Endothelial cell of umbilical vein (primary cell): ENCODE data around the gene THEM5. TPM values are rescaled to one million over a fixed set of nuclear protein-coding genes. Genes with fewer than 3 reads are reported as not detected.

Experiments
- BruUV-seq: library from RNA; stranded (reverse); fragments of 400-500 nt; replicated peaks from 2 replicates; lab custom pipeline; 2021; lab: Mats Ljungman, UMichigan
- CTCF ChIA-PET: fragments of 300-600, 350-600 bp; sonication (Branson Sonifier 250); formaldehyde crosslinking; loops from one replicate; lab custom pipeline; 2021; ENCODE audit warnings: antibody characterized with exemption, inconsistent platforms; lab: Charles Lee
- POLR2A ChIA-PET: fragments of 300-600, 350-600 bp; sonication (Branson Sonifier 250); formaldehyde crosslinking; loops from one replicate; lab custom pipeline; 2021; ENCODE audit warnings: antibody characterized with exemption, inconsistent platforms; lab: Charles Lee
- DNase-seq: peaks from one replicate; pipeline ENCODE4 v3.0.0-alpha.2; 2011; ENCODE audit warnings: low read depth, low spot score
- FAIRE-seq: peaks from 2 replicates; lab custom pipeline; 2011; peaks lifted over from hg19 to GRCh38; lab: Jason Lieb, UNC
- H2AFZ ChIP-seq: 2 replicates; pipeline ENCODE4 v1.6.0; 2012; ENCODE audit warnings: low read depth, low read length, control low read depth, inconsistent platforms
- H3K27ac ChIP-seq: 2 replicates; pipeline ENCODE4 v1.5.1; 2011; ENCODE audit warnings: low read depth, mild to moderate bottlenecking, control low read depth, low read length, moderate library complexity; ENCODE audit not compliant: insufficient read depth
- H3K27me3 ChIP-seq, 2 experiments: 2 replicates each; pipeline versions ENCODE4 v1.6.0 to v1.6.1; 2011; ENCODE audit warnings: low read length in 2 of 2, mixed read lengths in 1 of 2; ENCODE audit not compliant: control insufficient read depth in 2 of 2, insufficient read depth in 2 of 2
- H3K36me3 ChIP-seq, 2 experiments: 2 replicates in 1 of 2; 3 replicates in 1 of 2; pipeline ENCODE4 v1.5.1; 2011; ENCODE audit warnings: low read length in 2 of 2, mild to moderate bottlenecking in 1 of 2, moderate library complexity in 1 of 2; ENCODE audit not compliant: control insufficient read depth in 2 of 2, insufficient read depth in 2 of 2; ENCODE audit errors: extremely low read depth in 1 of 2
- H3K4me1 ChIP-seq: 3 replicates; pipeline ENCODE4 v1.5.1; 2011; ENCODE audit warnings: mild to moderate bottlenecking, low read length; ENCODE audit not compliant: control insufficient read depth, insufficient read depth; ENCODE audit errors: extremely low read depth
- H3K4me2 ChIP-seq: 2 replicates; pipeline ENCODE4 v1.6.1; 2011; ENCODE audit warnings: low read length, control low read depth, mixed read lengths; ENCODE audit not compliant: insufficient read depth
- H3K4me3 ChIP-seq, 3 experiments: fragments of 200-600 bp in 1 of 3; sonication (generic), shearing (Covaris generic) in 1 of 3; replicated peaks in 1 of 3; 2 replicates each; pipeline ENCODE4 v1.5.1; 2011 to 2016; ENCODE audit warnings: control low read depth in 3 of 3, low read length in 3 of 3, mild to moderate bottlenecking in 2 of 3, inconsistent platforms in 1 of 3, low read depth in 1 of 3, moderate library complexity in 1 of 3; ENCODE audit not compliant: insufficient read depth in 1 of 3
- H3K79me2 ChIP-seq: 2 replicates; pipeline ENCODE4 v1.6.0; 2012; ENCODE audit warnings: low read length, inconsistent platforms; ENCODE audit not compliant: control insufficient read depth, insufficient read depth
- H3K9ac ChIP-seq: replicated peaks from 2 replicates; pipeline ENCODE3; 2011; ENCODE audit warnings: low read length, control low read depth; ENCODE audit not compliant: insufficient read depth; ENCODE audit errors: extremely low read depth
- H3K9me1 ChIP-seq: replicated peaks from 3 replicates; pipeline ENCODE4 v1.6.0; 2011; ENCODE audit warnings: mild to moderate bottlenecking, low read length; ENCODE audit not compliant: control insufficient read depth, insufficient read depth; ENCODE audit errors: extremely low read depth
- H3K9me3 ChIP-seq: replicated peaks from 2 replicates; pipeline ENCODE4 v1.5.1; 2012; ENCODE audit warnings: low read length, inconsistent platforms; ENCODE audit not compliant: control insufficient read depth, insufficient read depth
- H4K20me1 ChIP-seq: replicated peaks from 2 replicates; pipeline ENCODE3; 2011; ENCODE audit warnings: mild to moderate bottlenecking, low read length; ENCODE audit not compliant: control insufficient read depth, insufficient read depth; ENCODE audit errors: extremely low read depth
- CTCF ChIP-seq, 2 donors: IDR thresholded peaks; 1 replicate in 1 of 2; 2 replicates in 1 of 2; pipeline ENCODE4 v1.5.1; 2011; ENCODE audit warnings: low read length in 2 of 2, mild to moderate bottlenecking in 2 of 2, moderate library complexity in 2 of 2, control low read depth in 1 of 2, inconsistent platforms in 1 of 2, low read depth in 1 of 2; ENCODE audit not compliant: insufficient read depth in 1 of 2; ENCODE audit errors: extremely low read depth in 1 of 2
- EZH2 ChIP-seq: IDR thresholded peaks from 2 replicates; pipeline ENCODE4 v1.6.1; 2012; ENCODE audit warnings: borderline replicate concordance, low read depth, mild to moderate bottlenecking, moderate library complexity, low read length, inconsistent platforms; ENCODE audit not compliant: severe bottlenecking
- FOS ChIP-seq: IDR thresholded peaks from 2 replicates; pipeline ENCODE4 v1.6.1; 2011; ENCODE audit warnings: mild to moderate bottlenecking, low read length, moderate library complexity, borderline replicate concordance; ENCODE audit not compliant: insufficient read depth
- GATA2 ChIP-seq: IDR thresholded peaks from 2 replicates; pipeline ENCODE4 v1.7.0; 2011; ENCODE audit warnings: low read depth, mild to moderate bottlenecking, moderate library complexity, mixed read lengths, low read length; ENCODE audit not compliant: insufficient read length, insufficient read depth
- JUN ChIP-seq: IDR thresholded peaks from 2 replicates; pipeline ENCODE4 v1.6.1; 2011; ENCODE audit warnings: borderline replicate concordance, low read depth; ENCODE audit not compliant: insufficient read length, insufficient read depth
- MYC ChIP-seq: IDR thresholded peaks from one replicate; pipeline ENCODE4 v1.6.1; 2011; ENCODE audit warnings: mild to moderate bottlenecking, low read depth, low read length
- POLR2A ChIP-seq: IDR thresholded peaks from 2 replicates; pipeline ENCODE4 v1.6.1; 2012; ENCODE audit warnings: low read depth, mild to moderate bottlenecking, control low read depth, low read length
- POLR2AphosphoS5 ChIP-seq: IDR thresholded peaks from 2 replicates; pipeline ENCODE4 v1.6.1; 2012; ENCODE audit warnings: low read depth, mild to moderate bottlenecking, control low read depth, low read length, moderate library complexity; ENCODE audit not compliant: insufficient read depth
- dilution Hi-C: fragments of 300-500 bp; cut with MboI; formaldehyde crosslinking; loops from one replicate; pipeline ENCODE4 v1.15.0; 2019; ENCODE audit warnings: low sequenced_read_pairs; ENCODE audit not compliant: extremely low pct_ligation_motif_present
- intact Hi-C: fragments of 100-400 bp; cut with micrococcal nuclease; formaldehyde crosslinking; loops from one replicate; pipeline ENCODE4 v1.10.0; 2022
- polyA plus RNA-seq, 4 experiments: library from polyadenylated mRNA; depleted of rRNA in 3 of 4; stranded (reverse) in 3 of 4; unstranded in 1 of 4; fragments of >200 nt; gene quantifications; 2 replicates each; pipeline versions ENCODE4 v1.2.1 to v1.2.3, GENCODE V29; 2011 to 2012; ENCODE audit warnings: missing spikeins in 1 of 4
- total RNA-seq: library from RNA; stranded (reverse); gene quantifications from 2 replicates; pipeline ENCODE4 v1.2.3, GENCODE V29; 2021
- TF ChIP-seq, protein P1 (sequence below): IDR thresholded peaks from 2 replicates; pipeline ENCODE4 v1.6.1; 2011; ENCODE audit not compliant: insufficient read depth, insufficient read length

Gene THEM5
- total and polyA plus RNA-seq, 2 donors (not counting 3 experiments of a cell fraction or from before 2014, with no cell fraction given), result not detected

- BruUV-seq, result no TSS peak
- peaks cover 14% of the 10 kb centered on the region for H3K4me1 ChIP-seq
- intact Hi-C loops (no loop called here), dilution Hi-C loops (no loop called here)
- no peak for TF ChIP-seq EZH2
- TF ChIP-seq, protein P1, sequence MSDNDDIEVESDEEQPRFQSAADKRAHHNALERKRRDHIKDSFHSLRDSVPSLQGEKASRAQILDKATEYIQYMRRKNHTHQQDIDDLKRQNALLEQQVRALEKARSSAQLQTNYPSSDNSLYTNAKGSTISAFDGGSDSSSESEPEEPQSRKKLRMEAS, result no peak
- TF ChIP-seq MYC, result no peak
- TF ChIP-seq JUN, result no peak
- TF ChIP-seq POLR2A, result no peak
- TF ChIP-seq FOS, result no peak
- no peak for TF ChIP-seq POLR2AphosphoS5
- no peak for TF ChIP-seq GATA2
- TF ChIP-seq CTCF (IDR thresholded peaks at IDR 0.05; ENCODE audit: extremely low read depth in 1 of 2, insufficient read depth in 1 of 2, low read depth in 1 of 2, low read length in 2 of 2), result no peak
- ChIA-PET CTCF (interaction anchor here (8.2 kb wide), 1 partner anchor 109 kb away, joined by 128 read pairs; no protein-coding TSS in a partner anchor), POLR2A (no interaction called here)
- H3K9ac ChIP-seq, result no peak overlapping the region
- no peaks in the 10 kb centered on the region for H3K9me1 ChIP-seq
- H3K9me3 ChIP-seq, result no peaks in the 10 kb centered on the region
- H4K20me1 ChIP-seq, result no peaks in the 10 kb centered on the region
- H2AFZ ChIP-seq, result no peak overlapping the region
- H3K27ac ChIP-seq, result no peak overlapping the region
- H3K4me2 ChIP-seq, result no peak overlapping the region
- peaks cover 2 to 5% of the 10 kb centered on the region in 2 experiments for H3K36me3 ChIP-seq
- no peaks in the 10 kb centered on the region for H3K79me2 ChIP-seq
- H3K4me3 ChIP-seq, result no peak overlapping the region
- no peaks in the 10 kb centered on the region for H3K27me3 ChIP-seq
- peak; percentile 15 for DNase-seq
- FAIRE-seq, result no peak
Measured at GRCh38 chr1:151891512-151891911, 38.0 kb upstream of the THEM5 start.
